Ramos (cell line): ENCODE data around the gene ZNF816.

Experiments
- in situ Hi-C: fragments of 300-500 bp; cut with MboI; formaldehyde crosslinking; loops from one replicate; pipeline ENCODE4 v1.14.3; 2022; ENCODE audit warnings: low sequenced_read_pairs; ENCODE audit not compliant: unreplicated experiment

The ZNF816 gene

DNA sequence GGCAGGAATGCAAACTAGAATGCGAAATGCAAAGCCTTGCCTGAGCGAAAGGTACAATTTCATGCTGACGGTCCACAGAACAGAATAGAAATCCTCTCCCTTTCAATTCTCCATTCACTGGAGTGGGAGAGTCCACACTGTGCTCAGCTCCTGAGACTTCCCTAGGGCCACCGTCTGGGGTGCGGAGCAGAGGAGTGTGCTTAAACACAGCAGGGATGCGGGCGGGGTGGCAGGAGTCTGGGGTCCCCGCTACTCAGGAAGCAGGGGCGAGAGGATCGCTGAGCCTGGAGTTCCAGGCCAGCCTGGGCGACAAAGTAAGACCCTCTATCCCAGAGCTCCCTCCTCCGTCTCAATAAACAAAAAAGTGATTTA, 552 bp upstream of the ZNF816 start:
- in situ Hi-C loops: no loop called here

DNA sequence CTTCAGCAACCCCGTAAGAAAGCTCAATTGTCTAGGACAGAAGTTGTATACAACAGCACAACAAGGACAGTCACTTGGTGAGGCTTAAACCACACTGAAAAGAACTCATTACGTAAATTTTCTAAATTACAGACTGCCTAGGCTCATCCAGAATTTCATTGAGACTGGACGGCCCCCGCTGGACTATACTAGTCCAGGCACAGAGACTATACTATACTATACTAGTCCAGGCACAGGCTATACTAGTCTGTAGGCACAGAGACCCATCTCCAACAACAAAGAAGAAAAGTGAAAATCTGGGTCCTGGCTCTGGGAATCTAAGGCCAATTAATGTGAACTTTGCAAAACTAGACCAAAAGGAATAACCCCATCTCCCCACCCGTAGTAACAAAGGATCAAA, 700 bp downstream of the ZNF816 start:
- in situ Hi-C loops: no loop called here

DNA sequence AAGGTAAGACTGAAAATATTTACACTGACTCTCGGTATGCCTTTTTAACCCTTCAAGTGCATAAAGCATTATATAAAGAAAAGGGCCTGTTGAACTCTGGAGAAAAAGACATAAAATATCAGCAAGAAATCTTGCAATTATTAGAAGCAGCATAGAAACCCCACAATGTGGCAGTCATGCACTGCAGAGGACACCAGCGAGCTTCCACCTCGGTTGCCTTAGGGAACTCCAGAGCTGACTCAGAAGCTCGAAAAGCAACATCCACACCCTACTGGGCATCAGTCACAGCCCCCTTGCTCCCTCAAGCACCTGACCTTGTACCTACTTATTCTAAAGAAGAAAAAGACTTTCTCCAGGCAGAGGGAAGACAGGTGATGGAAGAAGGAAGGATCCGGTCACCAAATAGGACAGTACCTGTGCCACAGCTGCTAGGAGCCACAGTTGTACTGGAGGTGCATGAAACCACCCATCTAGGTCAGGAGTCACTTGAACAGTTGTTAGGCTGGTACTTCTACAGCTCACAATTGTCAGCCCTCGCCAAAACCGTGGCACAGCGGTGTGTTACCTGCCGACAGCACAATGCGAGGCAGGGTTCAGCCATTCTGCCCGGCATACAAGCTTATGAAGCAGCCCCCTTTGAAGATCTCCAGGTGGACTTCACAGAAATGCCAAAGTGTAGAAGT, 2.9 kb downstream of the ZNF816 start:
- in situ Hi-C loops: no loop called here

DNA sequence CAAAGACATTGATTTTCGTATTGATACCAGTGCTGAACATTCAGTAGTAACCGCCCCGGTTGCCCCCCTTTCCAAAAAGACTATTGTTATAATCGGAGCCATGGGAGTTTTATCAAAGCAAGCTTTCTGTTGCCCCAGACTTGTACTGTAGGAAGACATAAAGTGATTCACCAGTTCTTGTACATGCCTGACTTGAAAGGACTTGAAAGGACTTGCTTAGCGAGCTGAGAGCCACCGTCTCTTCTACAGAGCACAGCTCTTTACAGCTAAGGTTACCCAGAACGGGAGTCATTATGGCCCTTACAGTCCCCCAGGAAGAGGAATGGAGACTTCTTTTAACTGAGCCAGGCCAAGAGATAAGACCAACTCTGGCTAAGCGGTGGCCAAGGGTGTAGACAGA, 5.1 kb downstream of the ZNF816 start:
- in situ Hi-C loops: no loop called here

DNA sequence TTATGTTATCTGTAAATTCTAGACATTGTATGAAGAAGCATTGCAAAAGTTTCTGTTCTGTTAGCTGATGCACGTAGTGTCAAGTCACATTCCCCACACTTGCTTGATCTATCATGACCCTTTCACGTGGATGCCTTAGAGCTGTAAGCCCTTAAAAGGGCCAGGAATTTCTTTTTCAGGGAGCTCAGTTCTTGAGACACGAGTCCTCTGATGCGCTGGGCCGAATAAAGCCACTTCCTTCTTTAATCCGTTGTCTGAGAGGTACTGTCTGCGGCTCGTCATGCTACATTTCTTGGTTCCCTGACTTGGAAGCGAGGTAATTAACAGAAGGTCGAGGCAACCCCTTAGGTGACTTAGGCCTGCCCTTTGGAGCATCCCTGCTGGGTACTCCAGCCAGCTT, 5.8 kb downstream of the ZNF816 start:
- in situ Hi-C loops: no loop called here

DNA sequence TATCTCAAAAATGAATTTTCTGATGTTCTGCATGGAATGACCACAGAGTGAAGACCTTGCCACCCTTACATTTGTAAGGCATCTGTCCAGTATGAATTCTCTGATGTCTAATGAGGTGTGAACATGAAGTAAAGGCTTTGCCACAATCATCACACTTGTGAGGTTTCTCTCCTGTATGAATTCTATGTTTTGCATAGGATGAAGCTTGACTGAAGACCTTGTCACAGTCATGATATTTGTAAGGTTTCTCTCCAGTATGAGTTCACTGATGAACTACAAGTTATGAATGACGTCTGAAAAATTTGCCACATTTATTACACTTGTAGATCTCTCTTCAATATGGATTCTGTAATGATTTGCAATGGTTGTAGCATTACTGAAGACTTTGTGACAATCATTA, 13.3 kb downstream of the ZNF816 start:
- in situ Hi-C loops: no loop called here

DNA sequence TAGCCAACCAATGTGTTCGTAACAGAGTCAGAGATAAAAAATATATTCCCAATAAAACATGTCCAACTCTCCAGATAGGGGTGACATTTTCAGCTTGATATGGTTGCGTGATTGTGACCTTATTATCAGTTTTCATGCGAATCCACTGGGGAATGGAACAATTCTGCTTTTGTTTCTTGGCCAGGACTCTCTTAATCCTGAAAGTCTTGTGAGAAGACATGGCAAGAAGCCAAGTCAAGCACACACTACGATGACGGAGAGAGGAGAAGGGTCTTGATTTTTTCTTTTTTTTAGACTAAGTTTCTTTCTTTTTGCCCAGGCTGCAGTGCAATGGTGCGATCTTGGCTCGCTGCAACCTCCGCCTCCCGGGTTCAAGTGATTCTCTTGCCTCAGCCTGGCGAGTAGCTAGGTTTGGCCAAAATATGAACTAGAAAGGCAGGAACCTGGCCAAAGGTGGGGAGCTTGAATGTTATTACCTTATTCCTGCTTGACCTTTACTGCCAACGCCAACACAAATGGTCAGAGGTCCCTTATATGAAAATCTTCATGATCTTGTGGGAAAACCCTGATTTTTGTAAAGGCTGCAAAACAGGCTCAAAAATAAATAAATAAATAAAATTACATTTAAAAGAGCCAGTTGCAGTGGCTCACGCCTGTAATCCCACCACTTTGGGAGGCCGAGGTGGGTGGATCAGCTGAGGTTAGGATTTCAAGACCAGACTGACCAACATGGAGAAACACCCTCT, 14.5 kb downstream of the ZNF816 start:
- in situ Hi-C loops: no loop called here

DNA sequence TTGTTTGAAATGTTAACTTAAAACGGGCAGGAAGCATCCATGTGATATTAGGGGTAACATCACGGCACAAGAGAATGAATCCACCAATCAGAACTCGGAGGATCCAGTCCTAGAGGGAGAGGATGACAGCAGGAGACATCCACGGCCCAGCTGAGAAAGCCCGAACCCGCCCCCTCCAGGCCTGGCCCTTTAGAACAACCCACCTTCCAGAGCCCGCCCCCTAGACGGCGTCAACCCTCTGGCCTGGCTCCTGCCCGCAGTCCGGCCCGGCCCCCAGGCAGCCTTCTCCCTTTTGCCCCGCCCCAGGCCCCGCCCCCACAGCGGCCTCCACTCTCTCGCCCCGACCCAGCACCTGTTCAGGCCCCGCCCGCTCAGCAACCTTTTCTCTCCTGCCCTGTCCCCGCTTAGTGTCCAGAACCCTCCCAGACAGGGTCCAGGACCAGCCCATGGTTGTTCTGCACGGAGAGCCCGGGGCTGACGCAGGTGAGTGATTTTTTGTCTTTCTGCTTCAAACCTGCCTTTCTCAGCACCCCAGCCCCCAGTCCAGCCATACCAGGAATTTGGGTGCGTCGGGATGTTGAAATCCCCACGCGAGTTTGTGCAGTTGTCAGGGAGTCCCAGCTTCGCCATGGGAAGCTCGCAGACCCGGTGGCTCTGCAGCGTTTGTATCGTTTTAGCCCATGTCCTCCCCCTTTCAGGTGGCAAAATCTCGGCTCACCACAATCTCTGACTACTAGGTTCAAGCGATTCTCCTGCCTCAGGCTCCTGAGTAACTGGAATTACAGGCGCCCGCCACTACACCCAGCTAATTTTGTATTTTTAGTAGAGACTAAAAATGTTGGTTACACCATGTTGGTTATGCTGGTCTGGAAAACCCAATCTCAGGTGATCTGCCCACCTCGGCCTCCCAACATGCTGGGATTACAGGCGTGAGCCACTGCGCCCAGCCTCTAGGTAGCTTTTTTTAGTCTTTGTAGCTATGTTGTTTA, 16.1 kb downstream of the ZNF816 start:
- in situ Hi-C loops: no loop called here

DNA sequence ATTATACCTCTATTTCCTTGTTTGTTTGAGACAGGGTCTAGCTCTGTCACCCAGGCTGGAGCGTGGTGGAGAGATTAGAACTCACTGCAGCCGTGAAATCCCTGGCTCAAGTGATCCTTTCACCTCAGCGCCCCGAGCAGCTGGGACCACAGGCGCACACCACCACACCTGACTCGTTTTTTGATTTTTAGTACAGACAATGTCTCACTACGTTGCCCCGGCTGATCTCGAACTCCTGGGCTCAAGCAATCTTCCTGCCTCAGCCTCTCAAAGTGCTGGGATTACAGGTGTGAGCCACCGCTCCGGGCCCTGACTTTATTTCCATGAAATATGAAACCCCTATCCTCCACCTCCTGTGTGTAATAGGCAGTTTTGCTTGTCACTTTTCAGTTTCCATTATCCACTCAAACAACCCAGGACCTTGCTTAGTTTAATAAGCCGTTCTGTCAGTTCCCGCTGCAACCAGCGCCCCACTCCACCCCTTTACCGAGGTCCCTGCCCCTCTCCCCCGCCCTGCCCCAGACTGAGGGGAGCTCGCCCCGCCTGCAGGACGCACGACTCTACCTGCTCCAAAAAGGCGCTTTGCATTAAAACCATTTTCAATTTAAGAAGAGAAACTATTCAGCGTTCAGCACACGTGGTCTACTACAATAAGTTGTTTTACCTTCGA, 16.9 kb downstream of the ZNF816 start:
- in situ Hi-C loops: no loop called here

DNA sequence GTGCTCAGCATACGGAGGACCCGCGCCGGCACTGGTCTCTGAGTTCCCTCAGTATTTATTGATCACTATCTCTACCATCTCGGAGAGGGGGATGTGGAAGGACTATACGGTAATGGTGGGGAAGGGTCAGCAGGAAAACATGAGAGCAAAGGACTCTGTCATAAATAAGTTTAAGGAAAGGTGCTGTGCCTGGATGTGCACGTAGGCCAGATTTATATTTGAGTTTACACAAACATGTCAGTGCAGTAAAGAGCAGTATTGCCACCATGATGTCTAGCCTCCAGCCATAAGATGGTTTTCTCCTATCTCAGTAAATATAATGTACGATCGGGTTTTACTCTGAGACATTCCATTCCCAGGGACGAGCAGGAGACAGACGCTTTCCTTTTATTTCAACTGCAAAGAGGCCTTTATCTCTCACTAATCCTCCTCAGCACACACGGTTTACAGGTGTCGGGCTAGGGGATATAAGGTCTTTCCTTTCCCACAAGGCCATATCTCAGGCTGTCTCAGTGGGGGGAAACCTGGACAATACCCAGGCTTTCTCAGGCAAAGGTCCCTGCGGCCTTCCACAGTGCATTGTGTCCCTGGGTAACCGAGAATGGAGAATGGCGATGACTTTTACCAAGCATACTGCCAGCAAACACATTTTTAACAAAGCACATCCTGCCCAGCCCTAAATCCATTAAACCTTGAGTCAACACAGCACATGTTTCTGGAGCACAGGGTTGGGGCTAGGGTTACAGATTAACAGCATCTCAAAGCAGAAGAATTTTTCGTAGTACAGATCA, 17.8 kb downstream of the ZNF816 start:
- in situ Hi-C loops: loop anchor here (5.0 kb wide), 1 partner anchor 88 kb away; the partner anchor contains the start of gene ZNF468

DNA sequence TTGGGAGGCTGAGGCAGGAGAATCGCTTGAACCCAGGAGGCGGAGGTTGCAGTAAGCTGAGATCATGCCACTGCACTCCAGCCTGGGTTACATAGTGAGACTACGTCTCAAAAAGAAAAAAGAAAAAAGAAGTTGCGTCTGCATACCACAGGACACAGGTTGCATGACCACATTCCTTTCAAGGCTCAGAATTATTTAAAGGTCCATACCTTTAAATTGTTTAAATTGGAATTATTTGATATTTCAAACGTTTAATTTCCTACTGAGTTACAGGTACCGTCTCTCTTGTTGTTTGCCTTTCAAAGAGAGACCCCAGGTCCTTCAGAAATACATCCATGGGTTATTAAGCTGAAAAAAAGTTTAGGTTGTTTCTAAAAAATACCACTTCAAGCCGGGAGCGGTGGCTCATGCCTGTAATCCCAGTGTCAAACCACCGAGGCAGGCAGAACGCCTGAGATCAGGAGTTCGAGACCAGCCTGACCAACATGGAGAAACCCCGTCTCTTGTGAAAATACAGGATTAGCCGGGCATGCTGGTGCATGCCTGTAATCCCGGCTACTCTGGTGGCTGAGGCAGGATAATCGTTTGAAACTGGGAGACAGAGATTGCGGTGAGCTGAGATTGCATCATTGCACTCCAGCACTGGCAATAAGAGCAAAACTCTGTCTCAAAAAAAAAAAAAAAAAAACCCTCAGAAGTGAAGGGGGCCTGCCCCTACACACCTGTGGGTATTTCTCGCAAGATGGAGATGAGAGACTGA, 18.6 kb downstream of the ZNF816 start:
- in situ Hi-C loops: loop anchor here (5.0 kb wide), 1 partner anchor 87 kb away; the partner anchor contains the start of gene ZNF468

DNA sequence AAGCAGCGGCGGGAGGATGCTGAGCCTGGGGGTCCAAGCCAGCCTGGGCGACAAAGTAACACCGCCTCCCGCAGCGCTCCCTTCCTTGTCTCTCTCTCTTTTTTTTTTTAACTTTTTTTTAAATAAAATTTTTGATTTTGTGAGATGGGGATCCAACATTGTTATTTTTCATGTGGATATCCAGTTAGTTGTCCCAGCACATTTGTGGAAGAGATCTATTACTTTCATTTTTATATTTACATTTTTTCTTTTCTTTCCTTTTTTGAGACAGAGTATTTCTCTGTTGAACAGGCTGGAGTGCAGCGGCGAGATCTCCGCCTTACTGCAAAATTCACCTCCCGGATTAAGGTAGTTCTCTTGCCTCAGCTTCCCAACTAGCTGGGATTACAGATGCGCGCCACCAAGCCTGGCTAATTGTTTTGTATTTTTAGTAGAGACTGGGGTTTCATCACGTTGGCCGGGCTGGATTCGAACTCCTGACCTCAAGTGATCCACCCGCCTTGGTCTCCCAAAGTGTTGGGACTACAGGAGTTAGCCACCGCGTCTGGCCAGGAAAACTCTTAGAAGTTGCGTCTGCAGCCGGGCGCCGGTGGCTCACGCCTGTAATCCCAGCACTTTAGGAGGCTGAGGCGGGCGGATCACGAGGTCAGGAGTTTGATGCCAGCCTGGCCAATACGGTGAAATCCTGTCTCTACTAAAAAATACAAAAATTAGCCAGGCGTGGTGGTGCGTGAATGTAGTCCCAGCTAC, 19.4 kb downstream of the ZNF816 start:
- in situ Hi-C loops: loop anchor here (5.0 kb wide), 1 partner anchor 86 kb away; the partner anchor contains the start of gene ZNF468

DNA sequence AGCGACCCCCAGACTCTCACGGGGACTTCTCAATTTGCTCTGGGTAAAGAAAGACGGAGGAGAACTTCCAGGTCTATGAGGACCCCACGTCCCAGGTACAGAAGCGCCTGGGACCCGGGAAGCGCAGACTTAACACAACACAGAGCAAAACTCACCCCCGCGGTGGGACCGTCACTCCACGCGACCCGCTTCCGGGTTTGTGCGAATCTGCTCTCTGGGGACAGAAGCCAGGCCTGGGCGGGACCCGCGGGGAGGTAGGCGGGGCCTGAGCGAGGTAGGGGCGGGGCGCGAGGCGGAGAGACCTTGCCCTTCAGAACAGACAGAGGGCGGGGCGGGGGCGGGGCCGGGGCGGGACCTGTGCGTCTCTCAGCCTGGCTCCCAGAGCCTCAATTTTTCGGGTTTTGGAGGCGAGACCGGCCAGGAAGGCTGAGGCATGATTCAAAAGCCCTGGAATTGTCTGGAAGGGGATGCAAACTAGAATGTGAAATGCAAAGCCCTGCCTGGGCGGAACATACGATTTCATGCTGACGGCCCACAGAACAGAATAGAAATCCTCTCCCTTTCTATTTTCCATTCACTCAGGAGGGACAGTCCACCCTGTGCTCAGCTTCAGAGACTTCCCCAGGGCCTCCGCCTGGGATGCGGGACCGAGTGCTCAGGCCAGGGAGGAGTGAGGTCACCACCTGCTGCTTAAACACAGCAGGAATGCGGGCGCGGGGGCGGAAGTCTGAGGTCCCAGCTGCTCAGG, 20.1 kb downstream of the ZNF816 start:
- in situ Hi-C loops: loop anchor here (5.0 kb wide), 1 partner anchor 85 kb away; the partner anchor contains the start of gene ZNF468

DNA sequence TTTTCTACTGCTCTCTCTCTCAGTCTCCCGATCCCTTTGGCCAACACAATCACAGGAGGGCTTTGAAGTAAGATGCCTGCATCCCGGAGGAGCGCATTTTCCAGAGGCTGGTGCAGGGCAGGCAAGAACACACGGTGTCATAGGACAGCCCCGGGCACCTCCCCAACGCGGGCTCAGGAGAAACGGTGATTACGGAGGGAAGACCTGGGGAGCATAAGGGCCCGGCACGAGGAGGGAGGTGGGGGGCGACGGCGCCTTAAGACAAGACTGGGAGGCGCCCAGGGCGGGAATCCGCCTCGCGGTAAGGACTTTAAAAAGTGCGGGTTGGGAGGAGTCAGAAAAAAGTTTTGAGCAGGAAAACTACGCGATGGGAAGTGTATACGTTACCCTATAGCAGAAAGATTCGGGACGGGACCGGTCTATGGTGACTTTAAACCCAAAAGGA, 20.7 kb downstream of the ZNF816 start:
- in situ Hi-C loops: loop anchor here (5.0 kb wide), 1 partner anchor 85 kb away; the partner anchor contains the start of gene ZNF468

DNA sequence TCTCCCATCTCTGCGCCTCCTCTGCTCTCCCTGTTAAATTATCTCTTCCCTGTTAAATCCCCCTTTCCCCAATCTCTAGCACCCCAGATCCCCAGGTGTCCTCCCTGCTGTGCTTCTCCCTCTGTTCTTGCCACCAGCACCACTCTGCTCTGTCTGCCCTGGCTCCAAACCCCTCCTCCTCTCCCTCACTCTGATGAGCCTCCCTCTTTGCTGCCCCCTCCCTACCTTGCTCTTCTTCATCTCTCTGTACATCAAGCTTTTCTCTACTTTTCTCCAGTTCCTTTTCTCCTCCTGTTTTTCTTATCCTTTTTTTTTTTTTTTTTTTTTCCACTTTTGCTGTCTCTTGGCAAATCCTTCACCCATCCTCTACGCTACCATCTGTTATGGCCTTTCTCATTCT, 21.2 kb downstream of the ZNF816 start:
- in situ Hi-C loops: loop anchor here (5.0 kb wide), 1 partner anchor 84 kb away; the partner anchor contains the start of gene ZNF468

DNA sequence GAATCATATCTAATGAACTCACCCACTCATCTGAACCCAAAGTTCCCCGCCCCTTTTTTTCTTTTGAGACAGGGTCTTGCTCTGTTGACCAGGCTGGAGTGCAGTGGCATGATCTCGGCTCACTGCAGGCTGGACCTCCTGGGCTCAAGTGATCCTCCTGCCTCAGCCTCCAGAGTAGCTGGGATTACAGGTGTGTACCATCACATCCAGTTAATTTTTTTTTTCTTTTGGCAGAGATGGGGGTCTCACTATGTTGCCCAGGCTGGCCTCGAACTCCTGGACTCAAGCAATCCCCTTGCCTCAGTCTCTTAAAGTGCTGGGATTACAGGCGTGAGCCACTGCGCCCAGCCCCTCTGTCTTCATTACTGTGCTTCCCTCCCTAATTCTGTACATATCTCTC, 21.8 kb downstream of the ZNF816 start:
- in situ Hi-C loops: loop anchor here (5.0 kb wide), 1 partner anchor 84 kb away; the partner anchor contains the start of gene ZNF468

DNA sequence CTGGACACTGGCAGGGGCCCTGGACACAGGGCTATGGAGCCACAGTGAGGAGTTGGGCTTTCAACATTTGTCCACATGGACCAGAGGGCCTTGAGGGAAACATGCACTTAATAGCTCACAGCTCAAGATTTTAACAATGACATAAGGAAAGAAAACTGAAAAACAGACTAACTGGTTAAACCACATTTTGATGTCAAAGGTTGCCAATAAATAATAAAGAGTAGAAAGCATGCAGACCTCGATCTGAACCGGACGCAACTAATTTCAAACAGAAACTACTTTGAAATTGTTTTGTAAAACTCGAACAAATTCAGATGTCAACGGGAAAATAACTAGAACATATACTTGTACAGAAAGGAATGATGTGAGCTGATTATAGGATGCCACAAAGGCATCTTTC, 23.9 kb downstream of the ZNF816 start:
- in situ Hi-C loops: no loop called here
